A549 (cell line): Measurements from ENCODE around the gene ZP3. TPM values are rescaled to one million over a fixed set of nuclear protein-coding genes. Genes with fewer than 3 reads are reported as not detected.
A peak's percentile ranks its signal among the peaks of the same experiment; 100 is the strongest.
"Not testable (repeated sequence)": the region's sequence is repeated elsewhere in the genome, so short reads cannot be mapped to it uniquely, and the experiment has no call there.

Experiments used
- ATAC-seq, 2 experiments: fragments of 200-7000 bp in 1 of 2; fragments of >200 bp in 1 of 2; cut with Nextera tagmentation in 1 of 2; cut with Tn5 transposase in 1 of 2; 3 replicates each; pipeline versions ENCODE4 v1.8.0 to v1.9.1; 2018 to 2020; ENCODE audit warnings: mild to moderate bottlenecking in 1 of 2, moderate library complexity in 1 of 2
- CTCF ChIA-PET: fragments of 300-600 bp; sonication (Branson Sonifier 250); formaldehyde crosslinking; extraction: SDS; loops from one replicate; lab custom pipeline; 2021; ENCODE audit warnings: antibody characterized with exemption, inconsistent platforms; lab: Yijun Ruan, JAX
- POLR2A ChIA-PET: fragments of 350-600 bp; formaldehyde crosslinking; extraction: SDS; loops from one replicate; lab custom pipeline; 2021; ENCODE audit warnings: antibody characterized with exemption, inconsistent platforms; lab: Yijun Ruan, JAX
- DNase-seq, 2 experiments: peaks; one replicate each; pipeline versions ENCODE4 v3.0.0 to v3.0.0-alpha.2; 2011 to 2016; ENCODE audit warnings: low read depth in 1 of 2, low spot score in 1 of 2
- FAIRE-seq: peaks from 2 replicates; lab custom pipeline; 2011; peaks lifted over from hg19 to GRCh38; lab: Jason Lieb, UNC
- H3K27ac ChIP-seq, 2 experiments: fragments of >200 bp; sonication (Bioruptor Twin); formaldehyde crosslinking; 3 replicates each; pipeline ENCODE4 v1.5.1; 2016 to 2017
- H3K4me1 ChIP-seq: fragments of >200 bp; sonication (Bioruptor Twin); formaldehyde crosslinking; 3 replicates; pipeline ENCODE4 v1.6.1; 2016
- H3K4me2 ChIP-seq: fragments of >200 bp; sonication (Bioruptor Twin); formaldehyde crosslinking; 3 replicates; pipeline ENCODE4 v1.6.1; 2016
- H3K4me3 ChIP-seq: fragments of >200 bp; sonication (Bioruptor Twin); formaldehyde crosslinking; 3 replicates; pipeline ENCODE4 v1.5.1; 2016
- H3K9me3 ChIP-seq: fragments of >200 bp; sonication (Bioruptor Twin); formaldehyde crosslinking; 3 replicates; pipeline ENCODE4 v1.6.1; 2016
- CBX8 ChIP-seq: fragments of 200-600 bp; sonication (generic); IDR thresholded peaks from 2 replicates; pipeline ENCODE4 v1.6.1; 2016
- CEBPB ChIP-seq, 2 experiments: fragments of >200 bp in 1 of 2; sonication (Bioruptor Twin) in 1 of 2; formaldehyde crosslinking in 1 of 2; IDR thresholded peaks; 2 replicates each; pipeline ENCODE4 v1.6.1; 2012 to 2016
- CHD2 ChIP-seq: fragments of 150-350 bp; IDR thresholded peaks from 2 replicates; pipeline ENCODE4 v1.6.1; 2014; ENCODE audit warnings: low read length; ENCODE audit not compliant: partially characterized antibody
- CHD4 ChIP-seq: fragments of 200-600 bp; sonication (generic); IDR thresholded peaks from 2 replicates; pipeline ENCODE4 v1.6.1; 2016; ENCODE audit warnings: antibody characterized with exemption, mild to moderate bottlenecking, borderline replicate concordance
- EHMT2 ChIP-seq: fragments of 200-600 bp; sonication (generic); IDR thresholded peaks from 2 replicates; pipeline ENCODE4 v1.6.1; 2016; ENCODE audit warnings: antibody characterized with exemption, low read depth, mild to moderate bottlenecking, moderate library complexity
- ESRRA ChIP-seq: fragments of 150-350 bp; IDR thresholded peaks from 2 replicates; pipeline ENCODE4 v1.6.1; 2014; ENCODE audit warnings: mild to moderate bottlenecking, low read length, borderline replicate concordance
- HDAC2 ChIP-seq: fragments of 200-600 bp; sonication (generic); IDR thresholded peaks from 2 replicates; pipeline ENCODE4 v1.6.1; 2016
- HOXB5 ChIP-seq: fragments of 250-450 bp; sonication (Bioruptor Pico); IDR thresholded peaks from 2 replicates; pipeline ENCODE4 v1.5.0; 2020; ENCODE audit warnings: mild to moderate bottlenecking, moderate library complexity
- JUN ChIP-seq, 2 experiments: fragments of >200 bp; sonication (Bioruptor Twin); formaldehyde crosslinking; IDR thresholded peaks; 2 replicates in 1 of 2; 3 replicates in 1 of 2; pipeline ENCODE4 v1.6.1; 2016 to 2017
- KDM5A ChIP-seq: fragments of 200-600 bp; sonication (generic); IDR thresholded peaks from 2 replicates; pipeline ENCODE4 v1.6.1; 2016; ENCODE audit warnings: antibody characterized with exemption, mild to moderate bottlenecking
- MAZ ChIP-seq: fragments of 150-350 bp; IDR thresholded peaks from 2 replicates; pipeline ENCODE4 v1.6.1; 2014; ENCODE audit warnings: antibody characterized with exemption, low read depth, low read length, borderline replicate concordance
- MYC ChIP-seq: IDR thresholded peaks from 2 replicates; pipeline ENCODE4 v1.6.1; 2012; ENCODE audit warnings: mild to moderate bottlenecking, inconsistent platforms, low read length, improper control_type of control experiment, borderline replicate concordance
- NFE2L2 ChIP-seq: fragments of 150-350 bp; conservative IDR thresholded peaks from 2 replicates; pipeline ENCODE4 v1.6.1; 2014; ENCODE audit warnings: low read length
- NPAS2 ChIP-seq: fragments of 250-450 bp; sonication (Bioruptor Pico); IDR thresholded peaks from 2 replicates; pipeline ENCODE4 v1.8.0; 2022; ENCODE audit warnings: mild to moderate bottlenecking, moderate library complexity, borderline replicate concordance
- NR3C1 ChIP-seq: fragments of >200 bp; sonication (Bioruptor Twin); formaldehyde crosslinking; IDR thresholded peaks from 3 replicates; pipeline ENCODE4 v1.6.1; 2017
- PHF8 ChIP-seq: fragments of 200-600 bp; sonication (generic); IDR thresholded peaks from 2 replicates; pipeline ENCODE4 v1.6.1; 2016; ENCODE audit warnings: low read depth, mild to moderate bottlenecking, antibody characterized with exemption, moderate library complexity, borderline replicate concordance
- POLR2AphosphoS2 ChIP-seq: conservative IDR thresholded peaks from 2 replicates; pipeline ENCODE4 v1.6.1; 2012; ENCODE audit warnings: low read length, improper control_type of control experiment, inconsistent platforms
- RFX5 ChIP-seq: fragments of 450-650 bp; IDR thresholded peaks from 2 replicates; pipeline ENCODE4 v1.7.1; 2014; ENCODE audit warnings: antibody characterized with exemption, mild to moderate bottlenecking, moderate library complexity
- SMC3 ChIP-seq: fragments of >200 bp; sonication (Bioruptor Twin); formaldehyde crosslinking; IDR thresholded peaks from 3 replicates; pipeline ENCODE4 v1.6.1; 2018; ENCODE audit warnings: inconsistent platforms
- TP53 ChIP-seq: fragments of 250-450 bp; sonication (Bioruptor Pico); IDR thresholded peaks from 2 replicates; pipeline ENCODE4 v1.5.0; 2021; ENCODE audit warnings: mild to moderate bottlenecking, moderate library complexity
- ZC3H11A ChIP-seq: fragments of 450-650 bp; IDR thresholded peaks from 2 replicates; pipeline ENCODE4 v1.6.1; 2014; ENCODE audit warnings: antibody characterized with exemption, mild to moderate bottlenecking
- ZFP36 ChIP-seq: fragments of 450-650 bp; IDR thresholded peaks from 2 replicates; pipeline ENCODE4 v1.6.1; 2014; ENCODE audit warnings: borderline replicate concordance; ENCODE audit not compliant: partially characterized antibody
- WGBS: methylation state at CpG from one replicate; pipeline ENCODE4 v1.1.6; 2017; ENCODE audit errors: missing lambda C conversion rate; 5-methylcytosine and 5-hydroxymethylcytosine counted together
- polyA plus RNA-seq, 4 experiments: library from polyadenylated mRNA; depleted of rRNA in 3 of 4; stranded (reverse); fragments of >200 nt; fragmentation: RNase III in 1 of 4; extraction: RNeasy Plus Mini Kit Qiagen cat#74134 plus additional on column Dnase treatment in 1 of 4; gene quantifications; 2 replicates in 3 of 4; 3 replicates in 1 of 4; pipeline ENCODE4 v1.2.3, GENCODE V29; 2011 to 2017
- TF ChIP-seq, protein P1 (sequence below): fragments of 250-450 bp; sonication (Bioruptor Pico); IDR thresholded peaks from 2 replicates; pipeline ENCODE4 v1.5.0; 2020; ENCODE audit warnings: low read depth, mild to moderate bottlenecking, moderate library complexity
- TF ChIP-seq, protein P2 (sequence below): fragments of >200 bp; sonication (Bioruptor Twin); formaldehyde crosslinking; IDR thresholded peaks from 2 replicates; pipeline ENCODE4 v1.6.1; 2016
- TF ChIP-seq, protein P3 (sequence below): fragments of 450-650 bp; IDR thresholded peaks from 2 replicates; pipeline ENCODE4 v1.6.1; 2014; ENCODE audit warnings: antibody characterized with exemption
- TF ChIP-seq, protein P4 (sequence below): IDR thresholded peaks from 2 replicates; pipeline ENCODE4 v1.6.1; 2012

Gene ZP3
- polyA plus RNA-seq, 2 of the 4 experiments (the other 2 are of a cell fraction) = 21.4 to 26.5 TPM

DNA sequence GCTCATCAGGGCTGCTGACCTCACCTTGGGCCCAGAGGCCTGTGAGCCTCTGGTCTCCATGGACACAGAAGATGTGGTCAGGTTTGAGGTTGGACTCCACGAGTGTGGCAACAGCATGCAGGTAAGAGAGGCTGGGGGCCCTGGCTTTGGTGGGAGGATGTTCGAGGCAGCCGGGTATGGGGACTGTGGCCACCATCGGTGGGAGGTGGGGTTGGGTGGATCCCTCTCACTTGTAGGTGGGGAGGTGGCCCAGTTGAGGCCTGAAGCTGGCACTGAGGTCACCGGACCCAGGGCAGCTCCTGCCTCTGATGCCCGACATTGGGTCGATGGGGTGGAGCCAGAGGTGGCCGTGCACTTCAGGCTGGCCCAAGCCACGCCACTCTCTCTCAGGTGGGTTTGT is 406 bp downstream of the ZP3 start (continued):
- TF ChIP-seq, protein P1, sequence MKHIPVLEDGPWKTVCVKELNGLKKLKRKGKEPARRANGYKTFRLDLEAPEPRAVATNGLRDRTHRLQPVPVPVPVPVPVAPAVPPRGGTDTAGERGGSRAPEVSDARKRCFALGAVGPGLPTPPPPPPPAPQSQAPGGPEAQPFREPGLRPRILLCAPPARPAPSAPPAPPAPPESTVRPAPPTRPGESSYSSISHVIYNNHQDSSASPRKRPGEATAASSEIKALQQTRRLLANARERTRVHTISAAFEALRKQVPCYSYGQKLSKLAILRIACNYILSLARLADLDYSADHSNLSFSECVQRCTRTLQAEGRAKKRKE (CRISPR knock-in tag) = no peak
- TF ChIP-seq NPAS2 (CRISPR knock-in tag) (no peak), CBX8 (no peak), NFE2L2 (no peak), ZFP36 (no peak)
- TF ChIP-seq, protein P2, sequence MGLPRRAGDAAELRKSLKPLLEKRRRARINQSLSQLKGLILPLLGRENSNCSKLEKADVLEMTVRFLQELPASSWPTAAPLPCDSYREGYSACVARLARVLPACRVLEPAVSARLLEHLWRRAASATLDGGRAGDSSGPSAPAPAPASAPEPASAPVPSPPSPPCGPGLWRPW = no peak

DNA sequence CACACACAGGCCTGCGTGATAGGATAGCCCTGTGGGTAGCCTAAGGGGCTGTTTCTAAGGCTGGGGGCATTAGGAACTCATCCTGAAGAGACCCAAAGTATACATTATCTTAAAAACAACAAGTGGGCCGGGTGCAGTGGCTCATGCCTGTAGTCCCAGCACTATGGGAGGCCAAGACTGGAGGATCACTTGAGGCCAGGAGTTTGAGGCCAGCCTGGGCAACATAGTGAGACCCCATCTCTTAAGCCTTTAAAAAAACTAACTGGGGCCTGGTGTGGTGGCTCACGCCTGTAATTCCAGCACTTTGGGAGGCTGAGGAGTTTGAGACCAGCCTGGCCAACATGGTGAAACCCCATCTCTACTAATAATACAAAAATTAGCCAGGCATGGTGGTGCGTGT is 808 bp downstream of the ZP3 start:
- Histone ChIP-seq H3K4me1 (peaks cover 42% of the 10 kb centered on the region), H3K27ac (peak overlapping the region in 1 of 2 experiments; percentile 83; a peak in 3 of 6 replicates)
- DNase-seq, POLR2A ChIA-PET, H3K4me2 ChIP-seq, H3K9me3 ChIP-seq, H3K4me3 ChIP-seq, ATAC-seq, CTCF ChIA-PET, FAIRE-seq: not testable (repeated sequence)
- WGBS = 92% methylated on average over 4 of the region's 4 CpGs

DNA sequence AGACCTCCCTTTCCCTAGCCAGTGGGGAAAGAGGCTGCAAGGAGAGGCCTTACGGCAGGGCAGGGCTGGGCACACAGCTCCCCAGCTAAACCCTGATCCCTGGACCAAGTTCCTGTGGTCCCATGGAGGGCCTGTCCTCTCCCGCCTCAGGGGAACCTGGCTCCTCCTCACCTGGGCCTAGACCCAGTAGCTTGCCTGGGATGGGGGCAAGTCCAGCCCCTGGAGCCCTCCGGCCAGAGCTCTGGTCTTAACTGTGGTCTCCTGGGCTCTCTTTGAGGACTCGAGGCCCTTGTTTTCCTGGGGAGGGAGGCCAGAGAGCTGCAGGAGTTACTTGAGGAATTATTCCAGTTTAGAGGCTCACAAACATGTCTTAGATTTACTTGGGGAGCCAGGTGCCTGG is 1.5 kb downstream of the ZP3 start:
- TF ChIP-seq ZC3H11A (no peak), EHMT2 (no peak), MYC (no peak)
- FAIRE-seq (no peak), ATAC-seq (no peak), DNase-seq (no peak)
- Histone ChIP-seq H3K4me2 (no peak overlapping the region), H3K4me3 (no peak overlapping the region), H3K4me1 (peaks cover 35% of the 10 kb centered on the region), H3K27ac (peak overlapping the region in 1 of 2 experiments; percentile 58; a peak in 3 of 6 replicates), H3K9me3 (no peaks in the 10 kb centered on the region)
- ChIA-PET POLR2A (no interaction called here), CTCF (interaction anchor here (1.3 to 1.8 kb wide), 2 partner anchors 9 to 42 kb away, joined by 3 to 9 read pairs; no protein-coding TSS in a partner anchor)
- WGBS = 100% methylated on average over 4 of the region's 4 CpGs

DNA sequence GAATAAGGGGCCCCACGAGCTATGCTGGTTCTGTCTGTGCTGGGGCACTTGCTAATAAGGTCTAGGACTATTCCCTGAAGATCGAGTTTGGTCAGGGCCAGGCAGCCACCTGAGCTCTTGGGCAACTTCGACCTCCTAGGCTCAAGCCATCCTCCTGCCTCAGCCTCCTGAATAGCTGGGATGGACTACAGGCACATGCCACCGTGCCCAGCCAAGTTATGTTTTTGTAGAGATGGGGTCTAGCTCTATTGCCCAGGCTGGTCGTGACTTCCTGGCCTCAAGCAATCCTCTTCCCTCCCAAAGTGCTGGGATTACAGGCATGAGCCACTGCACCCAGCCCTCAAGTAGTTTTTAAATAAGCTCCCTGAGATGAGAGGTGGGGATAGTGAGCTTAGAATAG is 2.9 kb downstream of the ZP3 start:
- Histone ChIP-seq H3K4me2 (no peak overlapping the region), H3K27ac (no peak overlapping the region), H3K4me1 (peaks cover 21% of the 10 kb centered on the region), H3K9me3 (no peaks in the 10 kb centered on the region), H3K4me3 (no peak overlapping the region)
- FAIRE-seq (no peak), DNase-seq (no peak), ATAC-seq (no peak)
- TF ChIP-seq POLR2AphosphoS2 = no peak
- no peak for TF ChIP-seq JUN (IDR thresholded peaks at IDR 0.05)
- TF ChIP-seq HOXB5 (CRISPR knock-in tag) = no peak
- POLR2A ChIA-PET = no interaction called here
- 66% methylated on average over 5 of the region's 5 CpGs for WGBS
- CTCF ChIA-PET = interaction anchor here (0.6 to 1.8 kb wide), 3 partner anchors 11 to 500 kb away, joined by 3 to 9 read pairs (median 4); no protein-coding TSS in a partner anchor

DNA sequence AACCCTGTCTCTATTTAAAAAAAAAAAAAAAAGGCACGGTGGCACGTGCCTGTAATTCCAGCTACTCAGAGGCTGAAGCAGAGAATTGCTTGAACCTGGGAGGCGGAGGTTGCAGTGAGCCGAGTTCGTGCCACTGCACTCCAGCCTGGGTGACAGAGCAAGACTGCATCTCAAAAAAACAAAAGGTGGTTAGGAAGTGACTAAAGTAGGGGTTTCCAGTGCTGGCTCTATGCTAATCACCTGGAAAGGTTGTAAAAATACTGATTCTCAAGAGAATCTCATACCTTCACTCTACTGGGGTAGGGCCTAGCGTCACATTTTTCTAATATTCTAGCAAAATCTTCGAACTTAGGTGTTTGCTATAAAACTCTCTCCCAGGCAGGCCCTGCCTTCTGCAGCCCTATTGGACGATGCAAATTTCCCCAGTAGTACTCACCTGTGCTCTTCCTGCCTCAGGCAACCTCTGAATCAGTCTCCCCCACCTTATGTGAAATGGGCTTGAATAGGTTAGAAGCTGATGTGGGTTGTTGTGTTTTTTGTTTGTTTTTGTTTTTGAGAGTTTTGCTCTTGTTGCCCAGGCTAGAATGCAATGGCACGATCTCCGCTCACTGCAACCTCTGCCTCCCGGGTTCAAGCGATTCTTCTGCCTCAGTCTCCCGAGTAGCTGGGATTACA is 3.5 kb downstream of the ZP3 start:
- POLR2A ChIA-PET = no interaction called here
- H3K4me3 ChIP-seq = no peak overlapping the region
- ATAC-seq (no peak), FAIRE-seq (no peak), DNase-seq (no peak)
- peaks cover 15% of the 10 kb centered on the region for H3K4me1 ChIP-seq
- H3K9me3 ChIP-seq = no peaks in the 10 kb centered on the region
- no peak overlapping the region for H3K4me2 ChIP-seq
- TF ChIP-seq NR3C1 = no peak
- no peak for TF ChIP-seq CBX8
- no peak for TF ChIP-seq KDM5A
- no peak for TF ChIP-seq SMC3
- no peak for TF ChIP-seq CEBPB (IDR thresholded peaks at IDR 0.05)
- TF ChIP-seq RFX5 = no peak
- no peak for TF ChIP-seq CHD2
- no peak for TF ChIP-seq PHF8
- TF ChIP-seq, protein P3, sequence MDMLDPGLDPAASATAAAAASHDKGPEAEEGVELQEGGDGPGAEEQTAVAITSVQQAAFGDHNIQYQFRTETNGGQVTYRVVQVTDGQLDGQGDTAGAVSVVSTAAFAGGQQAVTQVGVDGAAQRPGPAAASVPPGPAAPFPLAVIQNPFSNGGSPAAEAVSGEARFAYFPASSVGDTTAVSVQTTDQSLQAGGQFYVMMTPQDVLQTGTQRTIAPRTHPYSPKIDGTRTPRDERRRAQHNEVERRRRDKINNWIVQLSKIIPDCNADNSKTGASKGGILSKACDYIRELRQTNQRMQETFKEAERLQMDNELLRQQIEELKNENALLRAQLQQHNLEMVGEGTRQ = no peak
- no peak for TF ChIP-seq CHD4
- TF ChIP-seq NPAS2 (CRISPR knock-in tag) = no peak
- TF ChIP-seq TP53 (CRISPR knock-in tag) = no peak
- no peak for TF ChIP-seq MAZ
- no peak for TF ChIP-seq ESRRA
- TF ChIP-seq ZC3H11A = no peak
- no peak for TF ChIP-seq JUN (IDR thresholded peaks at IDR 0.05)
- TF ChIP-seq, protein P4, sequence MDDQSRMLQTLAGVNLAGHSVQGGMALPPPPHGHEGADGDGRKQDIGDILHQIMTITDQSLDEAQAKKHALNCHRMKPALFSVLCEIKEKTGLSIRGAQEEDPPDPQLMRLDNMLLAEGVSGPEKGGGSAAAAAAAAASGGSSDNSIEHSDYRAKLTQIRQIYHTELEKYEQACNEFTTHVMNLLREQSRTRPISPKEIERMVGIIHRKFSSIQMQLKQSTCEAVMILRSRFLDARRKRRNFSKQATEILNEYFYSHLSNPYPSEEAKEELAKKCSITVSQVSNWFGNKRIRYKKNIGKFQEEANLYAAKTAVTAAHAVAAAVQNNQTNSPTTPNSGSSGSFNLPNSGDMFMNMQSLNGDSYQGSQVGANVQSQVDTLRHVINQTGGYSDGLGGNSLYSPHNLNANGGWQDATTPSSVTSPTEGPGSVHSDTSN = no peak
- no peak for TF ChIP-seq HDAC2
- H3K27ac ChIP-seq = no peak overlapping the region
- WGBS = 92% methylated on average over 13 of the region's 13 CpGs
- CTCF ChIA-PET = interaction anchor here (0.6 to 1.1 kb wide), 2 partner anchors 12 to 68 kb away, joined by 3 read pairs; no protein-coding TSS in a partner anchor
